Neural cell (in vitro differentiated cells): ENCODE measurements around the gene STX4. TPM values are rescaled to one million over a fixed set of nuclear protein-coding genes. Genes with fewer than 3 reads are reported as not detected.

ENCODE experiments used
- H2AFZ ChIP-seq: fragments of 200-600, 300-800 bp; sonication (generic), shearing (Covaris generic); 2 replicates; pipeline ENCODE4 v1.6.0; 2014; ENCODE audit warnings: low read depth, mild to moderate bottlenecking, antibody characterized with exemption, low read length, moderate library complexity
- H3F3A ChIP-seq: fragments of 200-600 bp; shearing (Covaris generic); 2 replicates; pipeline ENCODE4 v1.6.1; 2016; ENCODE audit warnings: mild to moderate bottlenecking, moderate library complexity, mixed read lengths, antibody characterized with exemption, low read length; ENCODE audit not compliant: insufficient read depth, poor library complexity, severe bottlenecking
- H3K27ac ChIP-seq: fragments of 200-600, 300-800 bp; sonication (generic), shearing (Covaris generic); 2 replicates; pipeline ENCODE4 v1.5.1; 2014; ENCODE audit warnings: mild to moderate bottlenecking, low read length, moderate library complexity
- H3K27me3 ChIP-seq: fragments of 300-800, 200-600 bp; sonication (generic), shearing (Covaris generic); 2 replicates; pipeline ENCODE4 v1.6.0; 2014; ENCODE audit warnings: mild to moderate bottlenecking, low read depth, low read length, moderate library complexity; ENCODE audit not compliant: insufficient read depth
- H3K36me3 ChIP-seq: fragments of 300-800, 200-600 bp; sonication (generic), shearing (Covaris generic); 2 replicates; pipeline ENCODE4 v1.5.1; 2014; ENCODE audit warnings: mild to moderate bottlenecking, antibody characterized with exemption, low read length, moderate library complexity; ENCODE audit not compliant: insufficient read depth
- H3K4me2 ChIP-seq: fragments of 300-800, 200-600 bp; sonication (generic), shearing (Covaris generic); 2 replicates; pipeline ENCODE4 v1.6.0; 2014; ENCODE audit warnings: mild to moderate bottlenecking, low read length
- H3K4me3 ChIP-seq: fragments of 300-800, 200-600 bp; sonication (generic), shearing (Covaris generic); 2 replicates; pipeline ENCODE4 v1.5.1; 2014; ENCODE audit warnings: mild to moderate bottlenecking, low read length, moderate library complexity
- H3K79me2 ChIP-seq: fragments of 200-600 bp; shearing (Covaris generic); replicated peaks from 2 replicates; pipeline ENCODE4 v1.6.0; 2014; ENCODE audit warnings: mild to moderate bottlenecking, low read length, moderate library complexity; ENCODE audit not compliant: insufficient read depth
- H3K9ac ChIP-seq: fragments of 300-800, 200-600 bp; sonication (generic), shearing (Covaris generic); 2 replicates; pipeline ENCODE4 v1.6.1; 2016; ENCODE audit warnings: mild to moderate bottlenecking, low read length, mixed read lengths
- H3K9me2 ChIP-seq: fragments of 200-600 bp; shearing (Covaris generic); 2 replicates; pipeline ENCODE4 v1.6.1; 2016; ENCODE audit warnings: mild to moderate bottlenecking, low read length, mixed read lengths; ENCODE audit not compliant: insufficient read depth
- H3K9me3 ChIP-seq: fragments of 200-600, 300-800 bp; sonication (generic), shearing (Covaris generic); 2 replicates; pipeline ENCODE4 v1.6.1; 2016; ENCODE audit warnings: mild to moderate bottlenecking, mixed run types, low read length, moderate library complexity, mixed read lengths
- H4K20me1 ChIP-seq: fragments of 200-600 bp; shearing (Covaris generic); 2 replicates; pipeline ENCODE4 v1.6.1; 2016; ENCODE audit warnings: mild to moderate bottlenecking, mixed run types; ENCODE audit not compliant: insufficient read depth
- CTCF ChIP-seq: fragments of 450-650 bp; IDR thresholded peaks from 2 replicates; pipeline ENCODE4 v1.5.1; 2014; ENCODE audit warnings: antibody characterized with exemption, mild to moderate bottlenecking, moderate library complexity; ENCODE audit not compliant: poor library complexity, severe bottlenecking
- EP300 ChIP-seq: fragments of 450-650 bp; conservative IDR thresholded peaks from 2 replicates; pipeline ENCODE4 v1.6.1; 2014; ENCODE audit warnings: antibody characterized with exemption, mild to moderate bottlenecking, moderate library complexity; ENCODE audit not compliant: poor library complexity, severe bottlenecking
- EZH2 ChIP-seq: fragments of 200-600, 300-800 bp; shearing (Covaris generic), sonication (generic); IDR thresholded peaks from 2 replicates; pipeline ENCODE4 v1.6.1; 2014; ENCODE audit warnings: antibody characterized with exemption, low read length, borderline replicate concordance, mild to moderate bottlenecking; ENCODE audit not compliant: insufficient read depth, poor library complexity, severe bottlenecking
- MXI1 ChIP-seq: fragments of 450-650 bp; conservative IDR thresholded peaks from 2 replicates; pipeline ENCODE4 v1.6.1; 2014; ENCODE audit warnings: antibody characterized with exemption, mild to moderate bottlenecking; ENCODE audit not compliant: poor library complexity, severe bottlenecking
- POLR2AphosphoS5 ChIP-seq: IDR thresholded peaks from 2 replicates; pipeline ENCODE4 v1.6.1; 2012
- RAD21 ChIP-seq: fragments of 450-650 bp; conservative IDR thresholded peaks from 2 replicates; pipeline ENCODE4 v1.6.1; 2014; ENCODE audit warnings: antibody characterized with exemption, mild to moderate bottlenecking, moderate library complexity
- REST ChIP-seq: IDR thresholded peaks from 2 replicates; pipeline ENCODE4 v1.6.1; 2012; ENCODE audit warnings: borderline replicate concordance
- SMC3 ChIP-seq: fragments of 450-650 bp; conservative IDR thresholded peaks from 2 replicates; pipeline ENCODE4 v1.6.1; 2014; ENCODE audit warnings: antibody characterized with exemption, mild to moderate bottlenecking, moderate library complexity; ENCODE audit not compliant: poor library complexity
- TAF1 ChIP-seq: IDR thresholded peaks from 2 replicates; pipeline ENCODE4 v1.6.1; 2012; ENCODE audit warnings: low read depth
- polyA plus RNA-seq: library from polyadenylated mRNA; depleted of rRNA; stranded (reverse); fragments of >200 nt; gene quantifications from 2 replicates; pipeline ENCODE4 v1.2.3, GENCODE V29; 2014

STX4 gene
- polyA plus RNA-seq, 1 donor from 2014 or later: 32.2 TPM

GRCh38 chr16:31004658-31005057 is 28.7 kb upstream of the STX4 start:
- H4K20me1 ChIP-seq: no peaks in the 10 kb centered on the region
- H3K27me3 ChIP-seq: no peaks in the 10 kb centered on the region
- no peaks in the 10 kb centered on the region for H3K36me3 ChIP-seq
- H3K4me3 ChIP-seq: no peak overlapping the region
- no peaks in the 10 kb centered on the region for H3K9me2 ChIP-seq
- no peaks in the 10 kb centered on the region for H3K9me3 ChIP-seq
- H3K79me2 ChIP-seq: peaks cover 10% of the 10 kb centered on the region
- H3K9ac ChIP-seq: no peak overlapping the region
- no peak overlapping the region for H3K4me2 ChIP-seq
- no peaks in the 10 kb centered on the region for H3F3A ChIP-seq
- H2AFZ ChIP-seq: no peak overlapping the region
- no peak for TF ChIP-seq EZH2
- TF ChIP-seq EP300: no peak
- no peak for TF ChIP-seq RAD21
- TF ChIP-seq SMC3: no peak
- TF ChIP-seq MXI1: no peak
- TF ChIP-seq TAF1: no peak
- TF ChIP-seq REST: no peak
- TF ChIP-seq CTCF: no peak
- TF ChIP-seq POLR2AphosphoS5: no peak
- H3K27ac ChIP-seq: no peak overlapping the region

- Histone ChIP-seq H3K79me2 (peaks cover 14% of the 10 kb centered on the region), H3K27ac (no peak overlapping the region)
Observed at GRCh38 chr16:31005350-31006085, 27.8 kb upstream of the STX4 start.

More at GRCh38 chr16:31005350-31006085, 27.8 kb upstream of the STX4 start:
- Histone ChIP-seq H4K20me1 (no peaks in the 10 kb centered on the region), H3K27me3 (no peaks in the 10 kb centered on the region), H3K9me2 (no peaks in the 10 kb centered on the region), H3K4me3 (no peak overlapping the region), H3F3A (no peaks in the 10 kb centered on the region), H3K4me2 (no peak overlapping the region), H3K9me3 (no peaks in the 10 kb centered on the region), H2AFZ (no peak overlapping the region), H3K36me3 (no peaks in the 10 kb centered on the region), H3K9ac (no peak overlapping the region)
- TF ChIP-seq SMC3 (no peak), TAF1 (no peak), EZH2 (no peak)
